HCT116 (cell line): ENCODE measurements around the gene ILDR2.

Experiments used
- CBX3 ChIP-seq: IDR thresholded peaks from 2 replicates; pipeline ENCODE4 v1.6.1; 2012; ENCODE audit warnings: low read depth
- EZH2 ChIP-seq: fragments of 200-600 bp; sonication (generic); IDR thresholded peaks from 2 replicates; pipeline ENCODE4 v1.6.1; 2017; ENCODE audit warnings: antibody characterized with exemption, mixed run types
- EZH2phosphoT487 ChIP-seq: fragments of 200-600 bp; IDR thresholded peaks from 2 replicates; pipeline ENCODE4 v1.6.1; 2018; ENCODE audit warnings: antibody characterized with exemption, borderline replicate concordance
- FOSL1 ChIP-seq: IDR thresholded peaks from 2 replicates; pipeline ENCODE4 v1.6.1; 2012; ENCODE audit warnings: low read depth
- JUND ChIP-seq: IDR thresholded peaks from 2 replicates; pipeline ENCODE4 v1.6.1; 2012
- POLR2A ChIP-seq: IDR thresholded peaks from 2 replicates; pipeline ENCODE4 v1.7.0; 2011; ENCODE audit warnings: borderline replicate concordance; ENCODE audit not compliant: insufficient read depth, insufficient read length; ENCODE audit errors: extremely low read depth
- RAD21 ChIP-seq: IDR thresholded peaks from 2 replicates; pipeline ENCODE4 v1.6.1; 2012; ENCODE audit warnings: low read depth, mild to moderate bottlenecking
- SIN3A ChIP-seq: IDR thresholded peaks from 2 replicates; pipeline ENCODE4 v1.6.1; 2012; ENCODE audit warnings: low read depth
- SP1 ChIP-seq: IDR thresholded peaks from 2 replicates; pipeline ENCODE4 v1.6.1; 2012; ENCODE audit warnings: low read depth
- ZNF274 ChIP-seq: fragments of 200-500 bp; sonication (Bioruptor generic); IDR thresholded peaks from 2 replicates; pipeline ENCODE4 v1.6.1; 2014; ENCODE audit warnings: mild to moderate bottlenecking, low read depth, low read length, inconsistent platforms
- TF ChIP-seq, protein P1 (sequence below), 3 experiments: fragments of 200-600 bp in 1 of 3; sonication (generic) in 1 of 3; IDR thresholded peaks in 2 of 3; conservative IDR thresholded peaks in 1 of 3; 2 replicates each; pipeline ENCODE4 v1.5.1; 2012 to 2017; ENCODE audit warnings: low read depth in 2 of 3, low read length in 2 of 3, antibody characterized with exemption in 1 of 3, borderline replicate concordance in 1 of 3, control low read depth in 1 of 3, mild to moderate bottlenecking in 1 of 3, mixed read lengths in 1 of 3, mixed run types in 1 of 3, moderate library complexity in 1 of 3; ENCODE audit not compliant: insufficient read depth in 1 of 3
- TF ChIP-seq, protein P2 (sequence below): IDR thresholded peaks from 2 replicates; pipeline ENCODE4 v1.6.1; 2011; ENCODE audit warnings: mild to moderate bottlenecking, low read length, moderate library complexity; ENCODE audit not compliant: insufficient replicate concordance; ENCODE audit errors: extremely low read depth
- TF ChIP-seq, protein P3 (sequence below): IDR thresholded peaks from 2 replicates; pipeline ENCODE4 v1.6.1; 2012; ENCODE audit warnings: low read depth
- TF ChIP-seq, protein P4 (sequence below): IDR thresholded peaks from 2 replicates; pipeline ENCODE4 v1.6.1; 2012

DNA sequence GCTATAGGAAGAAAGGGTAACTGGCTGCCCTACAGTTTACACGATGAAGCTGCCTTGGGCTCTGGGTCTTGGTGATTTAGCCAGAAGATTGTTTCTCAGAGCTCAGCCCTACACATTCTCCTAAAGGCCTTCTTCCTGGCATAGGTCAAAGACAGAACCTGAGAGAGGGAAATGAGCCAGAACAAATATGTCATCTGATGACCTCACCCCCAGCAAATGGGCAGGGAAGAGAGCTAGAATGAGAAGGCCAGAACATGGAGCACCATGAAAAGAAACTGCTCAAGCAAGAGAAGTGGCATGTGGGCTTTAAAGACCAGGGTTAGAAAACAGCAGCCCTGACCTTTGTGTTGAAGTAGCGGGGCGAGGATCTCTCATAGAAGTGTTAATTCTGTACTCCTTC is 5.5 kb upstream of the ILDR2 start:
- TF ChIP-seq, protein P1, sequence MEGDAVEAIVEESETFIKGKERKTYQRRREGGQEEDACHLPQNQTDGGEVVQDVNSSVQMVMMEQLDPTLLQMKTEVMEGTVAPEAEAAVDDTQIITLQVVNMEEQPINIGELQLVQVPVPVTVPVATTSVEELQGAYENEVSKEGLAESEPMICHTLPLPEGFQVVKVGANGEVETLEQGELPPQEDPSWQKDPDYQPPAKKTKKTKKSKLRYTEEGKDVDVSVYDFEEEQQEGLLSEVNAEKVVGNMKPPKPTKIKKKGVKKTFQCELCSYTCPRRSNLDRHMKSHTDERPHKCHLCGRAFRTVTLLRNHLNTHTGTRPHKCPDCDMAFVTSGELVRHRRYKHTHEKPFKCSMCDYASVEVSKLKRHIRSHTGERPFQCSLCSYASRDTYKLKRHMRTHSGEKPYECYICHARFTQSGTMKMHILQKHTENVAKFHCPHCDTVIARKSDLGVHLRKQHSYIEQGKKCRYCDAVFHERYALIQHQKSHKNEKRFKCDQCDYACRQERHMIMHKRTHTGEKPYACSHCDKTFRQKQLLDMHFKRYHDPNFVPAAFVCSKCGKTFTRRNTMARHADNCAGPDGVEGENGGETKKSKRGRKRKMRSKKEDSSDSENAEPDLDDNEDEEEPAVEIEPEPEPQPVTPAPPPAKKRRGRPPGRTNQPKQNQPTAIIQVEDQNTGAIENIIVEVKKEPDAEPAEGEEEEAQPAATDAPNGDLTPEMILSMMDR (IDR thresholded peaks at IDR 0.05 in 2 of 3, conservative IDR thresholded peaks at IDR 0.05 in 1 of 3; ENCODE audit: borderline replicate concordance in 1 of 3, insufficient read depth in 1 of 3, low read depth in 2 of 3, low read length in 2 of 3): no peak
- TF ChIP-seq, protein P2, sequence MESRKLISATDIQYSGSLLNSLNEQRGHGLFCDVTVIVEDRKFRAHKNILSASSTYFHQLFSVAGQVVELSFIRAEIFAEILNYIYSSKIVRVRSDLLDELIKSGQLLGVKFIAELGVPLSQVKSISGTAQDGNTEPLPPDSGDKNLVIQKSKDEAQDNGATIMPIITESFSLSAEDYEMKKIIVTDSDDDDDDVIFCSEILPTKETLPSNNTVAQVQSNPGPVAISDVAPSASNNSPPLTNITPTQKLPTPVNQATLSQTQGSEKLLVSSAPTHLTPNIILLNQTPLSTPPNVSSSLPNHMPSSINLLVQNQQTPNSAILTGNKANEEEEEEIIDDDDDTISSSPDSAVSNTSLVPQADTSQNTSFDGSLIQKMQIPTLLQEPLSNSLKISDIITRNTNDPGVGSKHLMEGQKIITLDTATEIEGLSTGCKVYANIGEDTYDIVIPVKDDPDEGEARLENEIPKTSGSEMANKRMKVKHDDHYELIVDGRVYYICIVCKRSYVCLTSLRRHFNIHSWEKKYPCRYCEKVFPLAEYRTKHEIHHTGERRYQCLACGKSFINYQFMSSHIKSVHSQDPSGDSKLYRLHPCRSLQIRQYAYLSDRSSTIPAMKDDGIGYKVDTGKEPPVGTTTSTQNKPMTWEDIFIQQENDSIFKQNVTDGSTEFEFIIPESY: no peak
- TF ChIP-seq ZNF274: no peak
- TF ChIP-seq EZH2phosphoT487: no peak
- TF ChIP-seq FOSL1: no peak
- TF ChIP-seq RAD21: no peak
- TF ChIP-seq SP1: no peak
- TF ChIP-seq SIN3A: no peak
- no peak for TF ChIP-seq POLR2A
- TF ChIP-seq, protein P3, sequence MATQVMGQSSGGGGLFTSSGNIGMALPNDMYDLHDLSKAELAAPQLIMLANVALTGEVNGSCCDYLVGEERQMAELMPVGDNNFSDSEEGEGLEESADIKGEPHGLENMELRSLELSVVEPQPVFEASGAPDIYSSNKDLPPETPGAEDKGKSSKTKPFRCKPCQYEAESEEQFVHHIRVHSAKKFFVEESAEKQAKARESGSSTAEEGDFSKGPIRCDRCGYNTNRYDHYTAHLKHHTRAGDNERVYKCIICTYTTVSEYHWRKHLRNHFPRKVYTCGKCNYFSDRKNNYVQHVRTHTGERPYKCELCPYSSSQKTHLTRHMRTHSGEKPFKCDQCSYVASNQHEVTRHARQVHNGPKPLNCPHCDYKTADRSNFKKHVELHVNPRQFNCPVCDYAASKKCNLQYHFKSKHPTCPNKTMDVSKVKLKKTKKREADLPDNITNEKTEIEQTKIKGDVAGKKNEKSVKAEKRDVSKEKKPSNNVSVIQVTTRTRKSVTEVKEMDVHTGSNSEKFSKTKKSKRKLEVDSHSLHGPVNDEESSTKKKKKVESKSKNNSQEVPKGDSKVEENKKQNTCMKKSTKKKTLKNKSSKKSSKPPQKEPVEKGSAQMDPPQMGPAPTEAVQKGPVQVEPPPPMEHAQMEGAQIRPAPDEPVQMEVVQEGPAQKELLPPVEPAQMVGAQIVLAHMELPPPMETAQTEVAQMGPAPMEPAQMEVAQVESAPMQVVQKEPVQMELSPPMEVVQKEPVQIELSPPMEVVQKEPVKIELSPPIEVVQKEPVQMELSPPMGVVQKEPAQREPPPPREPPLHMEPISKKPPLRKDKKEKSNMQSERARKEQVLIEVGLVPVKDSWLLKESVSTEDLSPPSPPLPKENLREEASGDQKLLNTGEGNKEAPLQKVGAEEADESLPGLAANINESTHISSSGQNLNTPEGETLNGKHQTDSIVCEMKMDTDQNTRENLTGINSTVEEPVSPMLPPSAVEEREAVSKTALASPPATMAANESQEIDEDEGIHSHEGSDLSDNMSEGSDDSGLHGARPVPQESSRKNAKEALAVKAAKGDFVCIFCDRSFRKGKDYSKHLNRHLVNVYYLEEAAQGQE: no peak
- TF ChIP-seq JUND: no peak
- no peak for TF ChIP-seq CBX3
- TF ChIP-seq, protein P4, sequence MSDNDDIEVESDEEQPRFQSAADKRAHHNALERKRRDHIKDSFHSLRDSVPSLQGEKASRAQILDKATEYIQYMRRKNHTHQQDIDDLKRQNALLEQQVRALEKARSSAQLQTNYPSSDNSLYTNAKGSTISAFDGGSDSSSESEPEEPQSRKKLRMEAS: no peak
- TF ChIP-seq EZH2: no peak
